HG03196 (cell line): ENCODE results near the gene MEI1.
"Not testable (repeated sequence)": the region's sequence is repeated elsewhere in the genome, so short reads cannot be mapped to it uniquely, and the experiment has no call there.

Source experiments
- ATAC-seq: cut with Tn5 transposase; IDR thresholded peaks from one replicate; pipeline ENCODE4 v1.9.1; 2021; ENCODE audit not compliant: unreplicated experiment

The MEI1 gene

GRCh38 chr22:41681616-41682015 lies 17.7 kb upstream of the MEI1 start:
- no peak for ATAC-seq

- peak; percentile 61 for ATAC-seq
These were observed 17.1 kb upstream of the MEI1 start for GRCh38 chr22:41682033-41682807.

DNA sequence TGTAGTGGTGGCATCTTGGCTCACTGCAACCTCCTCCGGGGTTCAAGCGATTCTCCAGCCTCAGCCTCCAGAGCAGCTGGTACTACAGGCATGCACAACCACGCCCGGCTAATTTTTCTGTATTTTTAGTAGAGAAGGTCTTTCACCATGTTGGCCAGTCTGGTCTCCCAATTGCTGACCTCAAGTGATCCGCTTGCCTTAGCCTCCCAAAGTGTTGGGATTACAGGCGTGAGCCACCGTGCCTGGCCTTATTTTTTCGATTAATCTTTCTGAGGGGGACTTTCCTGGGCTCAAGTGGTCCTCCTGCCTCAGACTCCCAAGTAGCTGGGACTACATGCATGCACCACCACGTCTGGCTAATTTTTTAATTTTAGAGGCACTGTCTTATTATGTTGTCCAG lies 16.3 kb upstream of the MEI1 start:
- ATAC-seq: no peak

DNA sequence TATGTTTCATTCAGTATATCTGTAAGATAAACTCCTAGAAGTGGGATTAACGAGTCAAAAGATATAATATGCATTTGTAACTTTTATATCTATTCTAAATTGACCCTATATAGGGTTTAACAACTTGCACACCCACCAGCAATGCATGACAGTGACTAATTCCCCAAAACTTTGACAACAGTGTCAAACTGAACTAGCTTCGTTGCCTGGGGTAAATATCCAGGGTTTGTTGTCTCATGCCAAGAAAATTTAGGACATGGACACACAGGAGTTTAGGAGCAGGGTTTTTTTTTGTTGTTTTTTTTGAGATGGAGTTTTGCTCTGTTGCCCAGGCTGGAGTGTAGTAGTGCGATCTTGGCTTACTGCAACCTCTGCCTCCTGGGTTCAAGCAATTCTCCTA lies 15.7 kb upstream of the MEI1 start:
- no peak for ATAC-seq

DNA sequence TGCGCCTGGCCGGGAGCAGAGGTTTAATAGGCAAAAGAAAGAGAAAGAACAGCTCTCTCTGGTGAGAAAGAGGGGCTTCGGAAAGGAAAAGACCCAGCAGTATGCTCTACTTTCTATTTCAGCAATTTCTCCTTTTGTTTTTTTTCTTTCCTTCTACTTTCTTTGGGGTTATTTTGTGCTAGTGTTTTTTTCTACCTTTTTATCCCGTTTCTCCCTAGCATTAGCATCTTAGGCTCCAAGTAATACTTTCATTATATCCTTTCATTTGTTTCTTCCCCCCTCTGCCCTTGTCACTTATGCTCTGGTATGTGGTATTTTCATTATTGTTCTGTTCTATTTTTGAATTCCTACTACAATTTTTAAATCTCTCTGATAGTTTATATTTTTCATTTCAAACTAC lies 15.1 kb upstream of the MEI1 start:
- ATAC-seq: no peak

GRCh38 chr22:41686890-41687289 lies 12.4 kb upstream of the MEI1 start:
- ATAC-seq: not testable (repeated sequence)

GRCh38 chr22:41687901-41688364 lies 11.4 kb upstream of the MEI1 start:
- ATAC-seq: no peak

GRCh38 chr22:41688365-41689211 lies 10.7 kb upstream of the MEI1 start, which contains the start of gene SNU13:
Gene SNU13 (minus strand): TSS chr22:41688867. CDS start chr22:41688796, 71 bp downstream.
- ATAC-seq: peak; percentile 84

- ATAC-seq: no peak
These were observed 8.8 kb upstream of the MEI1 start for GRCh38 chr22:41690476-41690875.

DNA sequence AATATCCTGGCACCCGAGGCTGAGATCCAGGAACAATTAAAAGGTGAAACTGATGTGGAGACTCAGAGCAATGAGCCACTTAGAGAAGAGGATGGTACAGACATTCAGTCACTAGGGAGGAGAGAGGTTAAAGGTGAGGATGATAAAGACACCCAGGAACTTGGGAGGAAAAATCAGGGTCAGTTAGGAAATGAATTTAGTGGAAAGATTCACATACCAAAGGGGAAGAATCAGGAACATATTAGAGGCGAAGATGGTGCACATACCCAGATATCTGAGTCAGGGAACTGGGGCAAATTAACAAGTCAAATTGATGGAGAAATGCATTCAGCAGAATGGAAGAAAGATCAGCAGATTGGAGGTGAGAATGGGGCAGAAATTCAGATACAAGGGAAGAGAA lies 4.1 kb upstream of the MEI1 start:
- ATAC-seq: no peak

GRCh38 chr22:41696703-41697102 lies 2.6 kb upstream of the MEI1 start:
- ATAC-seq: no peak

DNA sequence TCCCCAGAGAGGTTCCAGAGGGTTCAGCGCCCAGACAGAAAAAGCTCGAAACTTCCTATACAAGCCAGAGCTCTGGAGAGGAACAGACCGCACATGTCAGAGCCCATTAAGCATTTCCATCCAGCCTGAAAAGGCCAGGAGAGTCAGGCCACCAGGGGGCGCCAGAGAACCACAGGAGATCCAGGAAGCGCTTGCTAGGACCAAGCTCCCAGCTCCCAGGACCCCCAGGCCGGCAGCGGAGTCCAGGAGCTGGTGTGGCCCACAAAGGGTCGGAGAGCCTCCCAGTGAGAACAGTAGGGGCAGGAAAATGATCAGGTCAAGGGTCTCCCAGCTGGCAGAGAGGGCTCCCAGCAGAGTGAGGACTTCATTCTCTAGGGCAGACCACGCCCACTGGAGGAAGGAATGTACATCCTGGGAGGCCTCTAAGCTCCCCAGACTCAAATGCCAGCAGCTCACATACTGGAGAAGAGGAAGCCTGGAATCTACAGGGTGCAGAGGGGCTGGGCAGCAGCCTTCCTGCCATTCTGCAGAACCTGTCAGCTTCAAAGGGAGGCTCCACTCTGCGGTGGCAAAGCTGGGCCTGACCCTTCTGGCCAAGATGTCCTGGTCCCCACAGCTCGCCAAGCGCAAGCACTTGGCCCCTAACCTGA lies 2.1 kb upstream of the MEI1 start:
- ATAC-seq: no peak

DNA sequence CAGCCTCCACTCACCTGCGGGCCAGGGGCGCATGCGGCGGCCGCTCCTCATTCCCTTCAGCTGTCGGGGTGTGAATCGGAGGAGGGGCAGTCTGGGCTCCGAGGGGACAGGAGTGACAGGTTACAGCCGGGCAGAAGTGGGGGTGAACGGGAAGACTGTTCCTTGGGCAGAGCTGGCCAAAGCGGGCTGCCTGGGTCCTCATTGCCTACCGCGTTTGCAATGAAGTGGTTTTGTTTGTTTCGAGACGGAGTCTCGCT lies 733 bp downstream of the MEI1 start:
- no peak for ATAC-seq

DNA sequence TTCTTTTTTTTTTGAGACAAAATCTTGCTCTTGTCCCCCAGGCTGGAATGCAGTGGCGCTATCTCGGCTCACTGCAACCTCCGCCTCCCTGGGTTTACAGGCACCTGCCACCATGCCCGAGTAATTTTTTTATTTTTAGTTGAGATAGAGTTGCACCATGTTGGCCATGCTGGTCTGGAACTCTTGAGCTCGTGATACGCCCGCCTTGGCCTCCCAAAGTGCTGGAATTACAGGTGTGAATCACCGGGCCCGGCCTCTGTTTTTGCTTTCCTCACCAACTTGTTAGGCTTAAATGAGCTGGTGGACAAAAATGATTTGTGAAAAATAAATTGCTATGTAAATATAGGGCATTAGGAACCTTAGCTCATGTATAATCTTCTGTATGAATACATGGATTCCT lies 3.5 kb downstream of the MEI1 start:
- ATAC-seq: no peak

DNA sequence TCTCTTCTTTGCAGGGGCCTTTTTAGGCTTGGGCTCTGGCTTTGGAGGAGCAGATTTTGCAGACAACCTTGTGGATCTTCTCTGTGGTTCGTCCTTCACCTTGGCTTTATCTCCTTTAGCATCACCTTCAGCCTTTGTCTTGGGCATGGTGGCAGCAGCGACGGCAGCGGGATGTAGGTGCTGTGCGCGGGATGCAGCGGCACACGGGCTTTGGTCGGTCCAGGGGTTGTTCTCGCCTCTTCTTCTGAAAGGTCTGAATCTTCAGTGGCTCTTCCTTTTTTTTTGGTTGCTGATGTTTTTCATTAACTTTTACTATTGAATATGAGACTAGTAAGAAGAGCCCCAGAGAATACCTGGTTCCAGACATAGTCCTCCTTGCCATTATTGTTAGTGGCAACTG lies 10.0 kb downstream of the MEI1 start:
- ATAC-seq: no peak

DNA sequence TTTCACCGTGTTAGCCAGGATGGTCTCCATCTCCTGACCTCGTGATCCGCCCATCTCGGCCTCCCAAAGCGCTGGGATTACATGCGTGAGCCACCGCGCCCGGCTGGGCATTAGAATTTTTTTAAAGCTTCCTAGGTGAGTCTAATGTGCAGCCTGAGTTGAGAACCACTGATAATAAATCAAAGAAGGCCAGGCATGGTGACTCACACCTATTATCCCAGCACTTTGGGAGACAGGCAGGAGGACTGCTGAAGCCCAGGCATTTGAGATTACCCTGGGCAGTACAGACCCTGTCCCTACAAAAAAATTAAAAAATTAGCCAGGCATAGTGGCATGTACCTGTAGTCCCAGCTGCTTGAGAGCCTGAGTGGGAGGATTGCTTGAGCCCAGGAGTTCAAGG lies 13.7 kb downstream of the MEI1 start:
- no peak for ATAC-seq

- ATAC-seq: no peak
These were observed 23.2 kb downstream of the MEI1 start for GRCh38 chr22:41722496-41722895.

- no peak for ATAC-seq
These were observed 26.3 kb downstream of the MEI1 start for GRCh38 chr22:41725510-41726110.

GRCh38 chr22:41731609-41732008 lies 32.3 kb downstream of the MEI1 start:
- ATAC-seq: no peak

DNA sequence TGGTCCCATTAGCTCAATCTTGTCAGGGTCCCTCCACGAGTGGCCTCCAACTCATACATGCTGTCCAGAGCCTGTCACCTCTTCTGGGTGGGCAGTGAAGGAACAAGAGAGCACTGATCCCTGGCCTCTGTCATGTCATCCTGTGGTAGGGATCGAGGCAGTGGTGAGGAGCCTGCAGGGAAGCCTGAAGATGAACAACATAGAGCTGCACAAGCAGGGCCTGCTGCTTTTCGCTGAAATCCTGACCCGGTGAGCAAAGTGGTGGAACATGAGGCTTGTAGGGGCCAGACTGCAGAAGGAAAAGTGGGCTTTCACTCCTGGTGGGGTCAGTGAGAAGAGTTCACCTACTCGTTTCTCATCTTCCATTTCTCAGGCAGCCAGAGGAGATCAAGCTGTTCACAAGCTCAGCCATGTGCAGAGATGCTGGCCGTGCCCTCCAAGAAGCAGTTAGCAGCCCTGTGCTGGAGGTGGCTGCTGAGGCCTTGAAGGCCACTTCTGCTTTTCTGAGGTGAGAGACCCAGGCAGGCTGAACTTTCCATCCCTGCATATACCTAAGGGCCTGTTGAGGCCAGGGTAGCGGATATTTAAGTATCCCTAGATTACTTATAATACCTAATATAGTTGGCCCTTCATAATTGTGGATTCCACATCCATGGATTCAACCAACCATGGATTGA lies 32.9 kb downstream of the MEI1 start:
- ATAC-seq: no peak

DNA sequence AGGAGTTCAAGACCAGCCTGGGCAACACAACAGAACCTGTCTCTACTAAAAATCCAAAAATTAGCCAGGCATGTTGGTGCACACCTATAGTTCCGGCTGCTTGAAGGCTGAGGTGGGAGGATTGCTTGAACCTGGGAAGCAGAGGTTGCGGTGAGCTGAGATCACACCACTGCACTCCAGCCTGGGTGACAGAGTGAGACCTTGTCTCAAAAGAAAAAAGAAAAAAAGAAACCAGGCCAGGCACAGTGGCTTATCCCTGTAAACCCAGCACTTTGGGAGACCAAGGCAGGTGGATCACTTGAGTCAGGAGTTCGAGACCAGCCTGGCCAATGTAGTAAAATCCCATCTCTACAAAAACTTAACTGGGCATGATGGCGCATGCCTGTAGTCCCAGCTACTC lies 33.9 kb downstream of the MEI1 start:
- ATAC-seq: not testable (repeated sequence)
